Forelimb muscle (tissue), 1 donor: ENCODE measurements around the gene CLSTN3. TPM values are rescaled to one million over a fixed set of nuclear protein-coding genes. Genes with fewer than 3 reads are reported as not detected.
A peak's percentile ranks its signal among the peaks of the same experiment; 100 is the strongest.

ENCODE experiments used
- DNase-seq: peaks from one replicate; pipeline ENCODE4 v3.0.0-alpha.2; 2013; ENCODE audit warnings: low read depth
- polyA plus RNA-seq: library from polyadenylated mRNA; unstranded; fragments of 120-200 nt; gene quantifications from one replicate; pipeline ENCODE4 v1.2.1, GENCODE V29; 2013; ENCODE audit not compliant: insufficient read length

CLSTN3 gene
- polyA plus RNA-seq, 1 donor = 13.5 TPM

GRCh38 chr12:7125632-7126227 is 4.4 kb upstream of the CLSTN3 start:
- no peak for DNase-seq

GRCh38 chr12:7127916-7128626 is 2.1 kb upstream of the CLSTN3 start:
- no peak for DNase-seq

GRCh38 chr12:7128681-7129286 is 1.4 kb upstream of the CLSTN3 start, which contains the start of gene RBP5:
Gene RBP5 (minus strand): TSS chr12:7128889. CDS start chr12:7128775, 114 bp downstream.
- no peak for DNase-seq

- DNase-seq = no peak
Measured at GRCh38 chr12:7129287-7129871, 792 bp upstream of the CLSTN3 start.

- no peak for DNase-seq
Measured at GRCh38 chr12:7130701-7131501, 730 bp downstream of the CLSTN3 start.

- DNase-seq = no peak
Measured at GRCh38 chr12:7131502-7131866, 1.3 kb downstream of the CLSTN3 start.

GRCh38 chr12:7134396-7135166 is 4.4 kb downstream of the CLSTN3 start:
- DNase-seq = no peak

- DNase-seq = no peak
Measured at GRCh38 chr12:7136071-7136470, 5.9 kb downstream of the CLSTN3 start.

- no peak for DNase-seq
Measured at GRCh38 chr12:7136676-7137075, 6.5 kb downstream of the CLSTN3 start.

- no peak for DNase-seq
Measured at GRCh38 chr12:7137908-7138307, 7.7 kb downstream of the CLSTN3 start.

GRCh38 chr12:7139200-7139599 is 9.0 kb downstream of the CLSTN3 start:
- DNase-seq = no peak

- no peak for DNase-seq
Measured at GRCh38 chr12:7141351-7142005, 11.3 kb downstream of the CLSTN3 start.

GRCh38 chr12:7142056-7142644 is 12.0 kb downstream of the CLSTN3 start:
- DNase-seq = no peak

GRCh38 chr12:7142809-7143465 is 12.8 kb downstream of the CLSTN3 start:
- DNase-seq = no peak

- no peak for DNase-seq
Measured at GRCh38 chr12:7143564-7143963, 13.4 kb downstream of the CLSTN3 start.

- peak; percentile 22 for DNase-seq
Measured at GRCh38 chr12:7144414-7145120, 14.4 kb downstream of the CLSTN3 start.

- no peak for DNase-seq
Measured at GRCh38 chr12:7145671-7146070, 15.5 kb downstream of the CLSTN3 start.

GRCh38 chr12:7146228-7146627 is 16.1 kb downstream of the CLSTN3 start:
- DNase-seq = no peak

- no peak for DNase-seq
Measured at GRCh38 chr12:7146906-7147305, 16.7 kb downstream of the CLSTN3 start.
